Inflammatory macrophage treated with lipopolysaccharide for 4 hours (primary cell): ENCODE measurements around the gene HMBS.

ENCODE experiments used
- DNase-seq: peaks from one replicate; pipeline ENCODE4 v3.0.0-alpha.2; 2020

HMBS gene

DNA sequence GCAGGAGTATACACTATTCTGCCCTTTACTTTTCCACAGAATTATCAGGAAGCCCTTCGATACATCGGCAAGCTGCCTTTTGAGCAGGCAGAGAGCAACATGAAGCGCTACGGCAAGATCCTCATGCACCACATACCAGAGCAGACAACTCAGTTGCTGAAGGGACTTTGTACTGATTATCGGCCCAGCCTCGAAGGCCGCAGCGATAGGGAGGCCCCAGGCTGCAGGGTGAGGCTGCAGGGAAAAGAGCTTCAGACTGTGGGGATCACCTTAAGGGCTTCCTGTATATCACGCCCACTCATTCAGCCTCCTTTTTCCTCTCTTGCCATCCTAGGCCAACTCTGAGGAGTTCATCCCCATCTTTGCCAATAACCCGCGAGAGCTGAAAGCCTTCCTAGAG, 6.8 kb upstream of the HMBS start:
- no peak for DNase-seq

DNA sequence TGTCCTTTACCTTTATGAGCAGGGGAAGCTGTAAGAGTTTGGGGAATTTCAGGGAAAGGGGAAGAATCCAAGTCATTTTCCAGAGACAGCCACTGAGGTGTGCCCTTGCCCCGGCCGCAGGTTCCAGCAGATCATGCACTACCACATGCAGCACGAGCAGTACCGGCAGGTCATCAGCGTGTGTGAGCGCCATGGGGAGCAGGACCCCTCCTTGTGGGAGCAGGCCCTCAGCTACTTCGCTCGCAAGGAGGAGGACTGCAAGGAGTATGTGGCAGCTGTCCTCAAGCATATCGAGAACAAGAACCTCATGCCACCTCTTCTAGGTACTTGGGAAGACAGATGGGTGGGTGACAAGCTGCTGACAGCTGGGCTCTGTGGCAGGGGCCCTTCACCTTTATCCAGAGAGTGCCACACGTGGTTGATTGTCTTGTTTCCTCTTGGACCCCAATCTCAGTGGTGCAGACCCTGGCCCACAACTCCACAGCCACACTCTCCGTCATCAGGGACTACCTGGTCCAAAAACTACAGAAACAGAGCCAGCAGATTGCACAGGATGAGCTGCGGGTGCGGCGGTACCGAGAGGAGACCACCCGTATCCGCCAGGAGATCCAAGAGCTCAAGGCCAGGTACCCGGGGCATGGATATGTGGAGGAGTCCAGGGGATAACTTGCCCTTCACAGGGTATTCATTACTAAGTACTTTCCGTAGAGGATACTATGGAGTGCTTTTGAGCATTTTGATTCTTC, 5.8 kb upstream of the HMBS start:
- no peak for DNase-seq

DNA sequence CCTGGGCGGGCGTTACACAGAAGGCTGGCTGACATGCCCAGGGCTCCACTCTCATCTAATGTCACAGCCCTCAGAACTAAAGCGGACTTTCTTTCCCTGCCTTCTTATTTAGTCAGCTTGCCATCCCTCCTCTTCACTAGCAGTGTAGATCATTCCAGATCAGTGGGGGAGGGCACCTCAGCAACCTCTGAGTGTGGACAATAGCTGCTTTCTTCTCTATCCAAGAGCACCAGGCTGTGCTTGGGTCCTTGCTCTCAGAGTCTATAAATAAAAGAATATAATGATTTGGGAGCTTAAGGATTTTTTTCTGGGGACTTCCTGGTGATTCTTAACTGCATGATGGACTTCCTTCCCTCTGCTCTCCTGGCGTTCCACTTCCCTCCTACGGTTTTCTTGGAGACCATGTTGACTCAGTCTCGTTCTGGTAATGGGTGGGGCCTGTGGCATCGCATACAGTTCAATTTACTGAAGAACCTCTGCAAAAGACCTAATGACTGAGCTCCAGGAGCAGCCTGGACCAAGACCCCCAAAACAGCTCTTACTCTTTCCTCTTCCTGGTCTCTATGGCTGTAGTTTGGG, 2.9 kb upstream of the HMBS start:
- peak; percentile 55 for DNase-seq

DNA sequence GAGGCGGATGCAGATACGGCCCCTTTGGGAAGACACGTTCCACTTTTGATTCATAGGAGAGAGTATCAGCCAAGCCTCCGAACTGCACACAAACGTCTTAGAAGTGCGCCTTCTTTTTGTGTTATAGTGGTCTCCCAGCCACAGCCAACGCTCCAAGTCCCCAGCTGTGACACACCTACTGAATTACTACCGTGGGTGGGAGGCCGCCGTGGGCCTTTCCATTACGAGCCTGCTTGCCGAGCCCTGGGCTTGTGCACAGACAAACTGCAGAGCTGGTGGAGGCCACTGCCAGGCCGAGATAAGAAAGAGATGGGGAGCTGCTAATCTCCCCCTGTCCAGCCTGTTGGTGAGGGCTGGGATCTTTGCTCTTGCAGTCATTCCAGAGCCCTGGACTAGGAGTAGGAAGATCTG, 761 bp downstream of the HMBS start:
- DNase-seq, result no peak

DNA sequence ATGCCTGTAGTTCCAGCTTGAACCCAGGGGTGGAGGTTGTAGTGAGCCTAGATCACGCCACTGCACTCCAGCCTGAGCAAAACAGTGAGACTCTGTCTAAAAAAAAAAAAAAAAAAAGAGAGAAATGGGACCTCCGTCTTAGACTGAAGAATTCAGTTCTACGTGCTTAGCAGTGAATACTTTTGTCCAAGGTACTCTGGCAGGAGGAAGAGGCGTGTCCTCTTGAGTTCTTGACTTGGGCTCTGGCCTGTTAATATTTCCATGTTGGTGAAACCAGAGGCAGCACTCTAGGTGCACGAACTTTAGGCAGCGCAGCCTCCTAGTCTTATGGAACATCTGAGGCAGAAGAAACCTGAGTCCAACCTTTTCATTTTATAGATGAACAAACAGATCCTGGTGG, 2.4 kb downstream of the HMBS start:
- no peak for DNase-seq

DNA sequence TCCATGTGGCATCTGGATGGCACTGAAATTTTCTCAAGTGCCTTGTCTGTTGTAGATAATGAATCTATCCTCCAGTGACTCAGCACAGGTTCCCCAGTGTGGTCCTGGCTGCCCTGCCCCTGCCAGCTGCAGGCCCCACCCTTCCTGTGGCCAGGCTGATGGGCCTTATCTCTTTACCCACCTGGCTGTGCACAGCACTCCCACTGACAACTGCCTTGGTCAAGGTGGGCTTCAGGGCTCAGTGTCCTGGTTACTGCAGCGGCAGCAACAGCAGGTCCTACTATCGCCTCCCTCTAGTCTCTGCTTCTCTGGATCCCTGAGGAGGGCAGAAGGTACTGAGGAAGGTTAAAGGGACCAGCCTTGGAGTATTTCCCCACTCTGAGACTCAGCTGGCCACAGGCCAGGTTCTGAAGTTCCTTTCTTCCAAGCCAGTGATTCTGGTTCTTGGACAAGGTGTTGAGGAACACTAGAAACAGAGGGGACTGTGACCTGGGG, 3.1 kb downstream of the HMBS start:
- DNase-seq, result no peak

DNA sequence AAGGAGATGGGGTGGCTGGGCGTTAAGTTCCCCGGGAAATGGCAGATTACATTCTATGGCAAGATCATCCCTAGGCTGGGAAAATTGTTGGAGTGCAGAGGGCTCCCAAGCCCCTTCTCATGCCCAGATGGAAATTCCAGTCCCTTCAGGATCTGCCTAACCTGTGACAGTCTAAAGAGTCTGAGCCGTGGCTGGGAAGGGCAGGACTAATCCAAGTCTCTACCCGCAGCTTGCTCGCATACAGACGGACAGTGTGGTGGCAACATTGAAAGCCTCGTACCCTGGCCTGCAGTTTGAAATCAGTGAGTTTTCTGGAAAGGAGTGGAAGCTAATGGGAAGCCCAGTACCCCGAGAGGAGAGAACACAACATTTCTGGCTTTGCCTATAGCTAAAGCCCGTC, 3.7 kb downstream of the HMBS start:
- DNase-seq, result no peak

DNA sequence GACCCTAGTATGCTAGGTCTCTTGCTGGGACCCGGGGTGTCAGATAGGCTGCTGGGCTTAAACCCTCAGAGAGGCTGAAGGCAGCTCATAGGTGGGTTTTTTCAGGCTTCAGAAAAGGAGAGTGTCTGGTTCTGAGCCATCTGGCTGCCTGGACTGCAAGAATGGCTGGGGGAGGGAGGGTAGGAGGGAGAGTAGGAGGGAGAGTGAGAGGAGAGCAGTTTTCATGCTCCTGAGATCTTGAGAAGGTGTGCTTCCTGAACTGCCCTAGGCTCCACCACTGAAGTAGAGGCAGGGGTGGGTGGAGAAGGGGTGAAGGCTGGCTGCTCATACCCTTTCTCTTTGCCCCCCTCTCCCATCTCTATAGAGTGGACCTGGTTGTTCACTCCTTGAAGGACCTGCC, 4.6 kb downstream of the HMBS start:
- DNase-seq, result no peak

DNA sequence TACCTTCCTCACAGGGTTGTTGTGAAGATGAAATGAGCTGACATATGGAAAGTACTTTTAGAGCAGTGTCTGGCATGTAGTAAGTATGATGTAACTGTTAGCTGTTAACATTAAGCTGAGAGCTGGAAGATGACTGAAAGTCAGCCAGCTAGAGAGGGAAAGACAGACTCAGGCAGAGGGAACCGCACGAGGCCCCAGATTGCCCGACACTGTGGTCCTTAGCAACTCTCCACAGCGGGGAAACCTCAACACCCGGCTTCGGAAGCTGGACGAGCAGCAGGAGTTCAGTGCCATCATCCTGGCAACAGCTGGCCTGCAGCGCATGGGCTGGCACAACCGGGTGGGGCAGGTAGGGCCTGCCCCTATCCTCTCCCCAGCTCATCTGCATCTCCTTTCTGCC, 6.5 kb downstream of the HMBS start:
- no peak for DNase-seq

DNA sequence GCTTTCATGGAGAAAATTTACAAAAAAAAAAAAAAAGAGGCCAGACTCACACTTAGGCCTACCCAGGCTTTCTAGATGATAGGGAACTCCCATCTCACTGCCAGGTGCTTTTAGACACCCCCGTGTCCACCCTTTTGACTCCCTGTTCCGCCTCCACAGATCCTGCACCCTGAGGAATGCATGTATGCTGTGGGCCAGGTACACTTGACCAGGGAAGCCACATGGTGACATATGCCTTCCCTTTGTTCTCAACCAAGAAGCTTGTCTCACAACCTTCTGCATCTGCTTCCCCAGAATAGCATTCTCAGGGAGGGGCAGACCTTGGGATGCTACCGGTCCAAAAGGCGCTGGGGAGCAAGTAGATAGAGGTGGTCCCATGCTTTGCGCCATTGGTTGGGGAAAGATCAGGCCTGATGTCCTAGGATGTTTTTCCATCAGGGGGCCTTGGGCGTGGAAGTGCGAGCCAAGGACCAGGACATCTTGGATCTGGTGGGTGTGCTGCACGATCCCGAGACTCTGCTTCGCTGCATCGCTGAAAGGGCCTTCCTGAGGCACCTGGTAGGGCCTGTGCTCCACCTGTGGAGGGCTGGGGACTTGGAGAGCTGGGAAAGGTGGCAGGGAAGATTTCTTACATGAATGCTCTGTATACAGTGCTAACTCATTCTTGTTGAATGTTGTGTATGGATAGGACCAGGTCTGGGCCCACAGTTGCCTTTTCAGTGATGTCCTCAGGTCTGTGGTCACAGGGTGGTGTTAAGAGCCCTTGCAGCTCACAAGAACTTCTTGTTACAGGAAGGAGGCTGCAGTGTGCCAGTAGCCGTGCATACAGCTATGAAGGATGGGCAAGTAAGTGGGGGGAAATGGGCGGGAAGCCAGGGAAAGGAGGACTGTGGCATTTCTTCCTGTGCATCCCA, 7.5 kb downstream of the HMBS start:
- DNase-seq, result no peak

DNA sequence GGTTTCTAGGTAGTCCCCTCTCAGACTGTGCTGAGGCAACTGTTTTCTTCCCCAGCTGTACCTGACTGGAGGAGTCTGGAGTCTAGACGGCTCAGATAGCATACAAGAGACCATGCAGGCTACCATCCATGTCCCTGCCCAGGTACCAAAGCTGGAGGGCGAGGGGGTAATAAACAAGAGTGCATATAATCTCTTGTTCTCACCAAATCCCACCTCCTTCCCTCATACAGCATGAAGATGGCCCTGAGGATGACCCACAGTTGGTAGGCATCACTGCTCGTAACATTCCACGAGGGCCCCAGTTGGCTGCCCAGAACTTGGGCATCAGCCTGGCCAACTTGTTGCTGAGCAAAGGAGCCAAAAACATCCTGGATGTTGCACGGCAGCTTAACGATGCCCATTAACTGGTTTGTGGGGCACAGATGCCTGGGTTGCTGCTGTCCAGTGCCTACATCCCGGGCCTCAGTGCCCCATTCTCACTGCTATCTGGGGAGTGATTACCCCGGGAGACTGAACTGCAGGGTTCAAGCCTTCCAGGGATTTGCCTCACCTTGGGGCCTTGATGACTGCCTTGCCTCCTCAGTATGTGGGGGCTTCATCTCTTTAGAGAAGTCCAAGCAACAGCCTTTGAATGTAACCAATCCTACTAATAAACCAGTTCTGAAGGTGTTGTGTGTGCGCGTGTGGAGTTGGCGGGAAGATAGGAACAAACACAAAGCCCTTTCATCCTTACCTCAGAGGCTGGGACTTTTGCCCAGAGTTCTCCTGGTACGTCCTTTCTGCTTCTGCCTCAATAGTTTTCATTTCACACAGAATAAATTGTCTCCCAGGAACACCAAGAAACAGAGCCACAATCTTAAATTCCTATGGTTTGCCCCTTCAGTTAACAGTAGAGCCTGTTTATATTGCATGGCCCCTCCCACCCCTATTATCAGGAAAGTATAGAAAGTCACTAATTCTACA, 8.5 kb downstream of the HMBS start:
- no peak for DNase-seq

DNA sequence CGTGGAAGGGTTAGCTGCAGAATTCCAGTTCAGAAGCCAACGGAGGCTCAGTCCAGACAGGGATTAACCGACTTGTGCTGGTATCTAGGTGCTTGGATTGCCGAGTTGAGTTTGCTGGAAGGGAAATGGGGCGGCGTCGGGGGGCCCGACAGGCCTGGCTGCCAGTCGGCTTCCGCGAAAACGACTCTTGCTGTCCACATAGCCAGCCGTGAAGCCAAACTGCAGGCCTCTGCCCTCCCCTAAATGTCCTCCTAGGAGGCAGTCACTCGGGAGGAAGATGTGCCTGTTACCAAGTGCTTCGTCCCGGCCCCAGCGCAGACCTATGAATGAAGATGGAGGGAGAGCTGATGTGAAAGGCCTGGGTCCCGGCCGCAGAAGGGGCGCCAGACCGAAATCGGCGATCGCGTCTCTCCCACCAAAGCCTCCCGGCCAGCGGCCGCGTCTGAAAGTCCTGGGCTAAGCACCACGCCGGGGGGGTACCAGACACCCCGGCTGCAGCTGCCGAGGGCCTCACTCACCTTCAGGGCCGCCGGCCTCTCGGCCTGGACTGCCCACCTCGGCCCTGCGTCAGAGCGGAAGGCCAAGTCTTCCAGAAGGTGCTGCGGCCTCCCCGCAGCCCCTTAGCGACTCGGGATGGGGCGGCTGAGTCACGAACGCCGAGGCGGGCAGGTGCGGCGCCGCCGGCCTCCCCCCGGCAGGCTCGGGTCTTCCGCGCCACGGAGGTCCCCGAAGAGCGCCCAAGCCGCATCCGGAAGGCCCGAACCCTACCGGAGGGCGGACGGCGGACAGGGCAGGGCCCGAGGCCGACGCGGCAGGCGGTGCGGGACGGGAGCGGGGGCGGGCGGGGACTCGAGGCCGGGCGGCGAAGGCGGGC, 9.5 kb downstream of the HMBS start:
- peak; percentile 30 for DNase-seq

DNA sequence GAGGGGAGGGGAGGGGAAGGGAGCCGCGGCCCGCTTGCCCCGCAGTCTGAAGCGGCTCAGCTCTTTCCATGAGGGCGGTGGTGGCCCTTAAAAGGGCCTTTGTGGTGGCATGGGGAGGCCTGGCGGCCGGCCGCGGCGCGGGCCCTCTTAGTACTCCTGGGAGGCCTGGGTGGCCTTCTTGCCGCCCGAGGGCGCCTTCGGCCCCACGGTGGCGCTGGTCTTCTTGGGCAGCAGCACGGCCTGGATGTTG, 10.1 kb downstream of the HMBS start:
- peak; percentile 88 for DNase-seq

DNA sequence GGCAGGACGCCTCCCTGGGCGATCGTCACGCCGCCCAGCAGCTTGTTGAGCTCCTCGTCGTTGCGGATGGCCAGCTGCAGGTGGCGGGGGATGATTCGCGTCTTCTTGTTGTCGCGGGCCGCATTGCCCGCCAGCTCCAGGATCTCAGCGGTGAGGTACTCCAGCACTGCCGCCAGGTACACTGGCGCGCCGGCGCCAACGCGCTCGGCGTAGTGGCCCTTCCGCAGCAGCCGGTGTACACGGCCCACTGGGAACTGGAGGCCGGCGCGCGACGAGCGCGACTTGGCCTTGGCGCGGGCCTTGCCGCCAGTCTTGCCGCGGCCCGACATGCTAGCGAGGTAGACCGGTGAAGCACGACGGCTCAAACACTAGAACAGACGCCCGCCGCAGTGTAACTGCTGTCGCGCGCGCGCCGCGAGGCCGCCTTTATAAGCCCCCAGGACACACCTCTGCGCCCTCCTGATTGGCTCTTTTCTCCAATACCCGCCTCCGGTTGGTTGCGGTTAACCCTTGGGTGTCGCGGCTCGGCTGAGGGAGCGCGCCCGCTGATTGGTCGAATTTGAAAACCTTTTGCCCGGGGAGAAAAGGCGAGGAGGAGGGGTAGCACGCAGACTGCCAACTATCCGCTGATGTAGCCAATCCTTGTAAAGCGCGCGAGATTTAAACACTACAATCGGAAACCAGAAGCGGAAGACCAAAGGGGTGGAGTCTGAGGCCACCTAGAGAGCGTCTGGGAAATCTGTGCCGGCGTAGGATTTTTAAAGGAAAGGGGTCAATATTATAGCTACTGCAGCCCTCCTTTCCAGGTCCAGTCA, 10.6 kb downstream of the HMBS start:
- DNase-seq, result peak; percentile 100

DNA sequence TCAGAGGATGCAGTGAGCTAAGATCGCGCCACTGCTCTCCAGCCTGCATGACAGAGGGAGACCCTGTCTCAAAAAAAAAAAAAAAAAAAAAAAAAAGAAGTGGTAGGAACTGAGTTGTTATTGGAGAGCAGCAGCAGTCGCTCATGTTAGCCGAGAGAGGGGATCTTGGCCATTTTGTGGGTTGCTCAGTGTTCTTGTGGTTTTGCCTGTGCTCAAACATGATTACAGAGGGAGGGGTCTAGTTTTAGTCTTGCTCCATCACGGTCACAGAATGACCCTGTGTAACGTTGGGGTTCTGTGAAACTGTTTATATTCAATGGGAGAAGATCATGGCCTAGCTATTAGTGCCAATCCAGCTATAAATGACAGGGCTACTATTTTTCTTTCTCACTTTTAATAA, 15.0 kb downstream of the HMBS start:
- no peak for DNase-seq

DNA sequence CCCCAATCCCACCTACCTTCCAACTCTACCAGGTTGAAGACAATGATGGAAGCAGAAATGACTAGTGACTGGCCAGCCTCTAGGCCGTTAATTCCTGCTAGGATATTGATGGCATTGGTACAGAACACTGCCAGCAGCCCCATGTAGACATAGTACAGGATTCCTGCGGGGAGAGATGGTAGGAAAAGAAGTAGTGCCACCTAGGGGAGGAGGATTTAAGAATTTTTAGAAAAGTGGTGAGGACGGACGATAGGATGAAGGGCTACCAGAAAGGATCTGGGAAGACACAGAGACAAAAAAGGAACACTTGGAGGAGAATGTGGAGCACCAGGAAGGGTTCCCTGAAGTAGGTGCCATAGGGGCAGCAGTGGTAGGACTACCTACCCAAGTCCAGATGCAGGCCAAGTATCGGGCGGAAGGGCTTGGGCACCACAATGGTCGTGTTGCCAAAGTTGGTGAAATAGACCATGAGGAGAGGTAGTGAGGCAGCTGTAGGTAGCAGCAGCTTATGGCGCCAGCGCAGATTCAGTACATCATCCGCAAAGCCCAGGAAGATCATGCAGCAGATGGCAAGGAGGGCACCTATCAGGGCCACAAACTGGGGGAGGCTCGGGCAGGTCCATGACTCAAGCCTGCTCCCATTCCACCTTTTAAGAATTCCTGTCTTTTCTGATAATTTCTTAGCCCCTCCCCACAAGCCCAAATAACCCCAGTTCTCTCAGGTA, 15.7 kb downstream of the HMBS start:
- DNase-seq, result peak; percentile 47

DNA sequence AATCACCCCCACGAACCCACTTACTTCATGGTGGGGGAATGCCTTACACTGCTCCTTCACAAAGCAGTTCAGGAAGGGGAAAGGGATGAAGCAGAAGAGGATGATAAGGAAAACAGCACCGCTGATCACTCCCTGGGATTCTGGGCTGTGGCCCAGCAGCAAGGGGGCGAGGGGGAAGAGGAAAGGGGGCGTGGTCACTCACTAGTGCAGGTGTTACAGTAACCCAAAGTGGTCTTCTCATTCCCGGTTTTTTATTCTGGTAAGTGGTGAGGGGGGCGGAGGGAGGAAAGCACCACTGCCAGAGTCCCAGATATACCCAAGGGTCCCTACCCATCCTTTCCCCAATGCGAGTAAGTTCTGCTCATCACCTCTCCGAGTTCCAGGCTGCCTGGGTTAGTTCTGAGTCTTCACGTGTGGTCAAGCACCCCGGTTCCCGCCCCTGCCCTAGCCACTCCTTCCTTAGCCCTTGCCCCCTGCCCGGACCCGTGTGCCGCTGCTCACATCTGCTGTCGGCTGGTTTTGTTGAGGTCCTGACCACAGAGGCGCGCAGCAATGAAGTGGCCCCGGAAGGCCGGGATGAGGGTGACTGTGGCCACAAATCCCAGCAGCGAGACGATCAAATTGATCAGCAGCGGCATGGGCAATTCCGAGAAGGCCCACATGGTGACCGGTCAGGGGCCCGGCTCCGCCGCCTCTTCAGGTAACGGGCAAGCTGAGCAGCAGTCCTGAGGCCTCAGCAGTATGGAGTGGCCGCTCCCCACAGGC, 16.5 kb downstream of the HMBS start:
- no peak for DNase-seq

DNA sequence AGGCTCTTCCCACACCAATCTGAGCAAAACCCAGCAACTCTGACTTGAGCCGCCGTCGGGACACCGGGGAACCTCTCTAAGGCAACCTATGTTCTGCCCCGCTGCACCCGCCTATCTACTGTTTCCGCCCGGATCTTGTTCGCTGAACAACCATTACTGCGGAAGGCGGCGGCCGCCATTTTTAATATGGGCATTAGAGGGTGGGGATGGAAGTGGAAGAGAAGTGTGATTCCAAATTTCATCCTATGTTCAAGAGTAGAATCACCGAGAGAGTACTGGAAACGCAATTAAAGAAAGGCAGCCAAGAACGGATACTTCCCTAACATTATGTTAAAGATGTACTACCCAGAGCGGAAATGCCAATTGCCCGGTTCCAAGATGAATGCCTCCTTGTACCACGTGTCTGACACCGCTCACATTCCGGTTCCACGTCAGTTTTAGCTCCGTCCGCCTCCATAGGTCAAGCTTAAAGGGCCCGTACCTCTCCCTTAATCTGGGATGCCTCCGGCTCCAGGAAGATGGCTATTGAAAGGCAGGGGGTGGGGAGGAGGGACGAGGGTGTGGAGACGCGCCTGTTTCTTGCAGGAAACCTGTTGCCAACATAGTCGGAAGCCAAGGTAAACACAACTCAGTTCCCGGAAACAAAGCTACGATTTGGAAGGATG, 17.2 kb downstream of the HMBS start, which contains the start of gene DPAGT1:
DPAGT1 (minus strand) TSS at position 95 of the 665 bp plus-strand sequence. CDS start 198 bp downstream, outside the sequence.
- peak; percentile 95 for DNase-seq
